ENCODE data around the gene ACTR1B. TPM values are rescaled to one million over a fixed set of nuclear protein-coding genes. Genes with fewer than 3 reads are reported as not detected.
"Not testable (repeated sequence)": the region's sequence is repeated elsewhere in the genome, so short reads cannot be mapped to it uniquely, and the experiment has no call there.

ACTR1B gene
- total RNA-seq, 4 donors from 2014 or later, result 64.9 to 106 (median 76.3) TPM

GRCh38 chr2:97675430-97676113, 11.7 kb upstream of the ACTR1B start:
- Histone ChIP-seq H3K9me3 (no peaks in the 10 kb centered on the region), H3K27ac (no peak overlapping the region), H3K4me3 (replicated peaks in 1 of 3) (no peak overlapping the region), H3K4me1 (no peaks in the 10 kb centered on the region), H3K36me3 (no peaks in the 10 kb centered on the region), H3K27me3 (no peaks in the 10 kb centered on the region)
- no peak for DNase-seq
- no peak for TF ChIP-seq CTCF (IDR thresholded peaks at IDR 0.05)
- no peak for TF ChIP-seq POLR2A (IDR thresholded peaks at IDR 0.05)
- intact Hi-C loops (cut with DNase I), result no loop called here
- 71 to 75% methylated on average over 5 of the region's 5 CpGs for WGBS, 2 donors

GRCh38 chr2:97673915-97674283, 10.1 kb upstream of the ACTR1B start:
- H3K9me3 ChIP-seq, result no peaks in the 10 kb centered on the region
- H3K27ac ChIP-seq, result no peak overlapping the region
- H3K4me3 ChIP-seq (replicated peaks in 1 of 3), result no peak overlapping the region
- intact Hi-C loops (cut with DNase I), result no loop called here
- no peak for DNase-seq
- H3K36me3 ChIP-seq, result no peaks in the 10 kb centered on the region
- H3K27me3 ChIP-seq, result no peaks in the 10 kb centered on the region
- WGBS, 2 donors, result 82 to 89% methylated on average over 8 of the region's 8 CpGs
- H3K4me1 ChIP-seq, result no peaks in the 10 kb centered on the region
- TF ChIP-seq POLR2A (IDR thresholded peaks at IDR 0.05) (no peak), CTCF (IDR thresholded peaks at IDR 0.05) (no peak)

GRCh38 chr2:97673182-97673914, 9.5 kb upstream of the ACTR1B start:
- intact Hi-C loops (cut with DNase I), result no loop called here
- TF ChIP-seq CTCF (IDR thresholded peaks at IDR 0.05), result no peak
- TF ChIP-seq POLR2A (IDR thresholded peaks at IDR 0.05), result no peak
- WGBS, 2 donors, result 87 to 91% methylated on average over 9 of the region's 9 CpGs

GRCh38 chr2:97672606-97673140, 8.8 kb upstream of the ACTR1B start:
- H3K4me3 ChIP-seq (replicated peaks in 1 of 3); H3K27me3 ChIP-seq; intact Hi-C loops (cut with DNase I); H3K4me1 ChIP-seq; H3K36me3 ChIP-seq; H3K27ac ChIP-seq; H3K9me3 ChIP-seq; DNase-seq: not testable (repeated sequence)
- 81 to 89% methylated on average over 5 to 6 of the region's 6 CpGs for WGBS, 2 donors

More at GRCh38 chr2:97673182-97673914, 9.5 kb upstream of the ACTR1B start:
- DNase-seq, result no peak
- H3K27me3 ChIP-seq, result no peaks in the 10 kb centered on the region
- H3K4me1 ChIP-seq, result no peaks in the 10 kb centered on the region
- H3K9me3 ChIP-seq, result no peaks in the 10 kb centered on the region
- H3K4me3 ChIP-seq (replicated peaks in 1 of 3), result no peak overlapping the region
- no peaks in the 10 kb centered on the region for H3K36me3 ChIP-seq
- H3K27ac ChIP-seq, result no peak overlapping the region

GRCh38 chr2:97671526-97671925, 7.7 kb upstream of the ACTR1B start:
- intact Hi-C loops (cut with DNase I), result no loop called here
- Histone ChIP-seq H3K27me3 (no peaks in the 10 kb centered on the region), H3K27ac (no peak overlapping the region), H3K4me1 (no peaks in the 10 kb centered on the region), H3K4me3 (replicated peaks in 1 of 3) (no peak overlapping the region), H3K36me3 (no peaks in the 10 kb centered on the region), H3K9me3 (no peaks in the 10 kb centered on the region)
- WGBS, 2 donors, result 90 to 98% methylated on average over 7 of the region's 7 CpGs
- no peak for DNase-seq
- TF ChIP-seq CTCF (IDR thresholded peaks at IDR 0.05), result no peak
